M059J (cell line): ENCODE data around the gene ELL2. TPM values are rescaled to one million over a fixed set of nuclear protein-coding genes. Genes with fewer than 3 reads are reported as not detected.
"Not testable (repeated sequence)": the region's sequence is repeated elsewhere in the genome, so short reads cannot be mapped to it uniquely, and the experiment has no call there.

Experiments used
- DNase-seq: peaks from one replicate; pipeline ENCODE4 v3.0.0-alpha.2; 2012; ENCODE audit warnings: low read depth
- total RNA-seq: library from RNA; depleted of rRNA; stranded (reverse); fragments of >200 nt; shearing (Covaris generic); gene quantifications from 2 replicates; pipeline ENCODE4 v1.2.3, GENCODE V29; 2014

ELL2 gene
- total RNA-seq, 1 experiment from 2014 or later = 238 TPM

DNA sequence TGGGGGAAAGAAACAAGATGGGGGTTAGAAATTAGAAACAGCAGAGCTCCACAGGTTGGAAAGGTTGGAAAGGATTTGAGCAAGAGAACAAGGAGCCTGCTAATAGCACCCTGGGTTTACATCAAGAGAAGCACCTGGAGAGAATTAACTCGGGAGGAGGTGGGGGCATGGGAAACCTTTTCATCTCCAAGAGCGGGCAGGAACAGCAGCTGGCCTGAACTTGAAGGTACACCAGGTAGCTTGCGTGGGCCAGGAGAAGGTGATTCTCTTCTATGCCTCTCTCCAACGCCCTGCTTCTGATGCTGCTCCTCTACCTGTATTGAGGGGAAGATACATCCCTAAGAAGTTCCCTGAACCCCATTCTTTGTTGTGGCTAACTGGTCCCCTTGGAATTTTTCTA lies 102.0 kb downstream of the ELL2 start:
- no peak for DNase-seq

- peak; percentile 99 for DNase-seq
Measured at GRCh38 chr5:95858661-95859595, 102.7 kb downstream of the ELL2 start.

GRCh38 chr5:95858023-95858461 lies 103.6 kb downstream of the ELL2 start:
- DNase-seq = peak; percentile 94

- peak; percentile 40 for DNase-seq
Measured at GRCh38 chr5:95857185-95857945, 104.3 kb downstream of the ELL2 start.

- DNase-seq = no peak
Measured at GRCh38 chr5:95856501-95856981, 105.1 kb downstream of the ELL2 start.

DNA sequence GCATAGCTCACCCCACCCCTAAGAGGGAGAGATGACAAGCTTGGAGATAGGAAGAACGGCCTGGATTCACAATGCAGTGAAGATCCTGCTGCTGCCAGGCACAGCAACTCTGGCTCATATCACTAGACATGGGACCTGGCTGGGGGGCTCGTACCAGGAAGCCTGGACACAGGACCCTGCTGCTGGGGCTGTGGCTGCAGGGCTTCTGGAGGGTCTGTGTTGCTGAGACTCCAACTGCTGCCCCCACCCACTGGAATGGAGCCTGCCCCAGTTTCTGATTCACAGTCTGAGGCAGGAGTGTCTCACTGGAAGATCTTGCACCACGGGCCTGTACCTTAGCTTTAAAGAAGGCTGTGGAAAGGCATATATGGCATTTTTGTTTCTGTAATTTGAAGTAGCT lies 108.2 kb downstream of the ELL2 start:
- DNase-seq = no peak

DNA sequence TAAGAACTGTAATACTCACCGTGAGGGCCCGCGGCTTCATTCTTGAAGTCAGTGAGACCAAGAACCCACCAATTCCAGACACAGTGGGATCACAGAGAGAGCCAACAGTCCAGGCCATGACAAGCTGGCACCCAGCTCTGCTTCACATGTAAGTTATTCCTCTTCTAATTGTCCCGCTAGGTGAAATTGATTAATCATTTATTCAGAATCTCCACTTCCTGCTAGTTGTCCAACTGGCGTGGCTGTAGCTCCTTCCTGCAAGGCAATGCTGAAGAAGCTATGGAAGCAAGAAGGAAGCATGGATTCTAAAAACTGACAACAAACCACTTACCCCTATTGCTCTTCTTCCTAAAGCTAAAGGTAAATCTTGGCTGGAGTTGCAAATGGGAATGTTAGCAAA lies 109.1 kb downstream of the ELL2 start:
- DNase-seq = no peak

- DNase-seq = not testable (repeated sequence)
Measured at GRCh38 chr5:95851141-95851540, 110.5 kb downstream of the ELL2 start.

DNA sequence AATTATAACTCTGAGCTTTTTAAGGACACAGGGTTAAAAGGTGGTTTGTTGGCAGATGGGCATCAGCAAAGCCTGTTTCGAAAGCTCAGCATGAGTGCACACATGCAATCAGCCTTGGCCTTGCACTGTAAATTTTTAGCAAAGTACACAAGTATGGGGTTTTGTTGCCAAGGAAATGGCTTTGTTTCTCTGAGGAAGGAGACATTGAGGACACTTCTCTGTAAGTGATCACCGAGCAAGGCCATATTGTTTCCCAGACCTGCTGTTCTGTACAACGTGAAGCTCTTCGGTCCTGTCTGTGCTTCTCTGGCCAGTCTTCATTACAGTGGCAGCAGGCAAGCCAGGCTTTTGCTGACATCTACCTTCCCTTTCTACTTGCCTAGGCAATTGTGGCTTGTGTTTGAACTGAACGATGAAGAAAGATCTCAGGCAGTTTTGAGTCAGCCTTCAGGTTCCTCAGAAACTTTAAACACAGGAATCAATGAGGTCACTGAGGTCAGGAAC lies 111.2 kb downstream of the ELL2 start:
- no peak for DNase-seq

- no peak for DNase-seq
Measured at GRCh38 chr5:95848701-95849100, 113.0 kb downstream of the ELL2 start.

GRCh38 chr5:95847261-95847592 lies 114.4 kb downstream of the ELL2 start:
- no peak for DNase-seq

DNA sequence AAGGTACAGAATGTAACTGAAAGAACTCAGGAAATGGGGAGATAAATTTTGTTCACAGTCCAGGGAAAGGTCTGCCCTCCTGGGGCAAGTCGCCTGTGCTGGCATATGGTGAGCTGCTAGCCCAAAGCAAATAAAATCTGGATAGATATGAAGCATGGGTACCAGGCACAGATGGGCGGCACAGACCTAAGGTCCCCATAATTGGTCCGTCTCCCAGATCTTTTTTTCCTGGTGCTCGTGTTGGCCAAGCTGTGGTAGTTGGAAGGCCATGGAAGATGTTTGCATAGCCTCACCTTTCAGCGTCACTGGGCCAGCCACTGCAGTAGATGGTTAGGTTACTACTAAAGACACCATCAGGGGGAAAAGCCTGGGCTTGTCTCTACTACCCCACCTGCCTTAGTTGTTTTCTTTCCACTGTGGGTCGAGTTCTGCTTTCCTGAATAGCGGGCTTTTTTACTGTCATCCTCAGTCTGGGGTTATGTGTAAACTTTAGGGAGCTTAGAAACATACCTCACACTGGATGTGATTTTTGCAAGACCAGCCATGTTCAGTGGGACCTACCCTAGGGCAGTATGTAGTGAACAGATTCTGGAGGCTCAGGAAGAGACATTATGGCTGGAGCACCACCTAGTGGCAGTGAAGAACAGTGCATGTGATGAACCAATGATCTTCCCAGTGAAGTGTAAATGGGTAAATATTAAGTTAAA lies 114.9 kb downstream of the ELL2 start:
- peak; percentile 68 for DNase-seq

DNA sequence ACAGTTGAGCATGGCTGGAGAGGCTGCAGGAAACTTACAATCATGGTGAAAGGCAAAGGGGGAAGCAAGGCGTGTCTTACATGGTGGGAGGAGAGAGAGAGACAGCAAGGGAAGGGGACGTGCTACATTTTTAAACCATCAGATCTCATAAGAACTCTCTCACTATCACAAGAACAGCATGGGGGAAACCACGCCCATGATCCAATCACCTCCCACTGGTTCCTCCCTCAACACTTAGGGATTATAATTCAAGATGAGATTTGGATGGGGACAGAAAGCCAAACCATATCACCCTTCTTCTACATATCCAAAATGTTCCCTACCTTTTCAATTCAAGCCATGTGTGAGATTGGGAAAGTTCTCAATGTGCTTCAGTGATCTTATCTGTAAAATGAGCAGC lies 116.3 kb downstream of the ELL2 start:
- no peak for DNase-seq

- peak; percentile 76 for DNase-seq
Measured at GRCh38 chr5:95843733-95844223, 117.9 kb downstream of the ELL2 start.

GRCh38 chr5:95842854-95843544 lies 118.7 kb downstream of the ELL2 start:
- DNase-seq = peak; percentile 96

GRCh38 chr5:95841914-95842812 lies 119.5 kb downstream of the ELL2 start:
- peak; percentile 28 for DNase-seq

DNA sequence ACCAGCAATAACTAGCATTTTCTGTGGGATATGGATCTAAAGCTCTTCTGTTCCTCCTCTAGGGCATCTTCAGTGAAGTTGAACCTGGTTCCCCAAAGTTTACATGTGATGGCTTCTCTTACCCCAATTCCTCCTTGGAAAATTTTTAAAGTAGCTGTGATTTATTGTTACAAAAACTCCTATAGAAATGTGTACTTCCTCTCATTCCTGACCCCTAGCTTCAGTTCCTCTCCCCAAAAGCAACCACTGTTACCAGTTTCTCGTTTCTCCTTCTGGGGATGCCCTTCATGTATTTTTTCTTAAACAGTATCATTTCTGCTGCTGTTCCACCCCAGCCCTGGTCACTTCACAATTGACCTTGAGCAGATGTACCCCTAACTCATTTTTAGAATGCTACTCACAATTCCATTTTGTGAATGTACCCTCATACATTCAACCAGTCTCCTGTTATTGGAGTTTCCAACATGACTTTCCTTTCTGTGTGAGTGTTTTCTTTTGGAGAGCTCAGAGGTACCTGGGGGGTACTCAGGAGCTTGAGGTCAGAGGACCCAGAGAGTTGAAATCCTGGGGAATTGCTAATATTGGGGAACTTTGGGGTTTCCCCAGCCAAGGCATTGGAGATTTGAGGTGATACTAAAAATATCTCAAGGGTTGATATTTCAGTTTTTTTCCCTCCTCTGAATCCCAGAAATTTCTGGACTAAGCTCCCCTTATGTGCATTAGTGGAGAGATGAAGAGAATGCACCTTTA lies 120.5 kb downstream of the ELL2 start:
- DNase-seq = no peak

DNA sequence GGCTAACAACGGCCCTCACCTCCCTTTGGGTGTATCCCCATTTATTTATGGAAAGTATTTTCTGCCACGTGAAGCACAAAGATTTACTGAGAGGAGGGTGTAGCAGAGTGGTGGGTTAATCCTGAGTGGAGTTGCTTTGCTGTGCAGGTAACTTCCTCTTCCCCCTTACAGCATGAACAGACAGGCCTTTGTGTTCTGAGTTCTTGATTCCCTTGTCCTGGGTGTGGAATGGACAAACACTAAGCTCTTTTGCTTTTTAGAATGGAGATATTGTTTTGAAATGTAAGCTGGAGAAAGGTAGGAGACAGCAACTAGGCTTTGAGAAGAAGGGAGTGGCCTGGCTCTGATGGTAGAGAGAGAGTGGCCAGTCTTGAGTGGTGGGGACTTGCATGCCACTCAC lies 122.0 kb downstream of the ELL2 start:
- no peak for DNase-seq

- no peak for DNase-seq
Measured at GRCh38 chr5:95838556-95838955, 123.1 kb downstream of the ELL2 start.
